ENCODE data around the gene LTBP4.
"Not testable (repeated sequence)": the region's sequence is repeated elsewhere in the genome, so short reads cannot be mapped to it uniquely, and the experiment has no call there.

LTBP4 gene

GRCh38 chr19:40575326-40575725, 25.8 kb upstream of the LTBP4 start:
- DNase-seq (ENCODE audit: low spot score), result no peak

GRCh38 chr19:40576151-40576584, 25.0 kb upstream of the LTBP4 start:
- no peak for DNase-seq (ENCODE audit: low spot score)

GRCh38 chr19:40576585-40577451, 24.4 kb upstream of the LTBP4 start, which contains the start of gene SHKBP1:
Gene SHKBP1, plus strand, starts transcription at chr19:40576873. Its CDS starts 27 bp downstream, at chr19:40576900.
- peak; percentile 93 for DNase-seq (ENCODE audit: low spot score)

GRCh38 chr19:40578442-40578908, 22.7 kb upstream of the LTBP4 start:
- no peak for DNase-seq (ENCODE audit: low spot score)

GRCh38 chr19:40580619-40581018, 20.6 kb upstream of the LTBP4 start:
- DNase-seq (ENCODE audit: low spot score), result no peak

- DNase-seq (ENCODE audit: low spot score), result no peak
These were observed 19.6 kb upstream of the LTBP4 start for GRCh38 chr19:40581531-40581930.

DNA sequence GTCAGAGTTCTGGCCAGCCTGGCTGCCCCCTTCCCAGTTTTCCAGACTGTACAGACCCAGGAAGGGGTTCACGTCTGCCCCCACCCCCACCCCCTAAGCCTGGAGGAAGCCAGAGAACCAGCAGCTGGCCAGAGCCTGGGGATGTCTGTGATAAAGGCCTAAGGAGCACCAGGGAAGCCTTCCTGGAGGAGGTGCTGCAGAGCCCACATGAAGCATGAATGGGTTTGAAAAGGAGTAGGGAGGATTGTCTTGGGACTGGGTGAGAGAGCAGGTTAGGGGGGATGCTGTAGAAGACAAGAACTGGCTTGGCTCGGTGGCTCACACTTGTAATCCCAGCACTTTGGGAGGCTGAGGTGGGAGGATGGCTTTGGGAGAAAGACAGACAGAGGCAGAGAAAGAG, 18.7 kb upstream of the LTBP4 start:
- no peak for DNase-seq (ENCODE audit: low spot score)

- DNase-seq (ENCODE audit: low spot score), result no peak
These were observed 17.9 kb upstream of the LTBP4 start for GRCh38 chr19:40583283-40583682.

- DNase-seq (ENCODE audit: low spot score), result peak; percentile 60
These were observed 17.2 kb upstream of the LTBP4 start for GRCh38 chr19:40584007-40584406.

DNA sequence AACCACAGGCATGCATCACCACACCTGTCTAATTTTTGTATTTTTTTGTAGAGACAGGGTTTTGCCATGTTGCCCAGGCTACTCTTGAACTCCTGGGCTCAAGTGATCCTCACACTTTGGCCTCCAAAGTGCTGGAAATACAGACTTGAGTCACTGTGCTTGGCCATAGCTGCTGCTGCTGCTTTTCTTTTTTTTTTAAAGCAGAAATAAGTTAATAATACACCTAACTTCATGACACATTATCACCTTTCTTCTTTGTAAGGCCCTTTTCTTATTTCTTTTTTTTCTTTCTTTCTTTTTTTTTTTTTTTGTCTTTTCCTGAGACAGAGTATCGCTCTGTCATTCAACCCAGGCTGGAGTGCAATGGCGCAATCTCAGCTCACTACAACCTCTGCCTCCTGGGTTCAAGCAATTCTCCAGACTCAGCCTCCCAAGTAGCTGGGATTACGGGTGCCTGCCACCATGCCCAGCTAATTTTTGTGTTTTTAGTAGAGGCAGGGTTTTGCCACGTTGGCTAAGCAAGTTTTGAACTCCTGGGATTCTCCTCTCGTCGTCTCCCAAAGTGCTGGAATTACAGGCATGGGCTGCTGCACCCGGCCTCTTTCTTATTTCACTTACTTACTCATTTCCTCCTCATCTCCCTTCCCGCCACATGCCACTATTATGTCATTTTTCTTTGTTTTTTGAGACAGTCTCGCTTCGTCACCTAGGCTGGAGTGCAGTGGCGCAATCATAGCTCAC, 15.8 kb upstream of the LTBP4 start:
- DNase-seq (ENCODE audit: low spot score), result peak; percentile 95

- DNase-seq (ENCODE audit: low spot score), result no peak
These were observed 15.2 kb upstream of the LTBP4 start for GRCh38 chr19:40585982-40586422.

DNA sequence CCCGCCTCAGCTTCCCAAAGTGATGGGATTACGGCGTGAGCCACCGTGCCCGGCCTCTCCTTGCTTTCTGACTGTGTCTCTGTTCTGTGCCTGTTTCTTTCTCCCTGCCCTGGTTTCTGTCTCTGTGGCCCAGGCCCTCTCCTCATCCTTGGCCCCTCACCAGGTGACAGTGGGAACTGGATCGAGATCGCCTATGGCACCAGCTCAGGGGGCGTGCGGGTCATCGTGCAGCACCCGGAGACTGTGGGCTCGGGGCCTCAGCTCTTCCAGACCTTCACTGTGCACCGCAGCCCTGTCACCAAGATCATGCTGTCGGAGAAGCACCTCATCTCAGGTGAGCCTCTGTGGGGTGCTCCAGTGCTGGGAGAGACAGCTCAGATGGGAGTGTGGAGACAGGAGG, 14.6 kb upstream of the LTBP4 start:
- DNase-seq (ENCODE audit: low spot score), result no peak

GRCh38 chr19:40588110-40588854, 12.9 kb upstream of the LTBP4 start:
- peak; percentile 42 for DNase-seq (ENCODE audit: low spot score)

DNA sequence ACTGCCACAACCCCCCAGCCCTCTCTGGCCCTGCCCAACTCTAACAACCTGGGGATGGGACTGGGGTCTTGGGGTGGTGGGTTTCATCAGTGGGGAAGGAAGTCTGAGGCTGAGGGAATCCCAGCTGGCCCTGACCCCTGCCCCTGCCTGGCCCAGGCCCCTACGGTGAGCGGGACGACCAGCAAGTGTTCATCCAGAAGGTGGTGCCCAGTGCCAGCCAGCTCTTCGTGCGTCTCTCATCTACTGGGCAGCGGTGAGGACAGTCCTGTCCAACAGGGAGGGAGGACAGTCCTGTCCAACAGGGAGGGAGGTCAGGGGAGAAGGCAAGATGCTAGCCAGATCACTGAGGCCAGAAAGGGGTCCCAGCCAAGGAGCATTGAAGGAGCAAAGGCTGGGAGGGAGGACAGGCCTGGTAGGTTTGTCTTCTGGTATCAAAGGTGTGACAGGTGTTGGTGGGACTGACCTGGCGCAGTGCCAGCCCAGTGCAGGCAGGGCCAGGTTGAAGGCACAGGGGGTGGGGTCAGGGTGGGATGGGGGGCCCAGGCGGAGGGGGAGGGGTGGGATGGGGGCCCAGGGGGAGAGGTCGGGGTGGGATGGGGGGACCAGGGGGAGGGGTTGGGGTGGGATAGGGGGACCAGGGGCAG, 12.1 kb upstream of the LTBP4 start:
- DNase-seq (ENCODE audit: low spot score), result no peak

DNA sequence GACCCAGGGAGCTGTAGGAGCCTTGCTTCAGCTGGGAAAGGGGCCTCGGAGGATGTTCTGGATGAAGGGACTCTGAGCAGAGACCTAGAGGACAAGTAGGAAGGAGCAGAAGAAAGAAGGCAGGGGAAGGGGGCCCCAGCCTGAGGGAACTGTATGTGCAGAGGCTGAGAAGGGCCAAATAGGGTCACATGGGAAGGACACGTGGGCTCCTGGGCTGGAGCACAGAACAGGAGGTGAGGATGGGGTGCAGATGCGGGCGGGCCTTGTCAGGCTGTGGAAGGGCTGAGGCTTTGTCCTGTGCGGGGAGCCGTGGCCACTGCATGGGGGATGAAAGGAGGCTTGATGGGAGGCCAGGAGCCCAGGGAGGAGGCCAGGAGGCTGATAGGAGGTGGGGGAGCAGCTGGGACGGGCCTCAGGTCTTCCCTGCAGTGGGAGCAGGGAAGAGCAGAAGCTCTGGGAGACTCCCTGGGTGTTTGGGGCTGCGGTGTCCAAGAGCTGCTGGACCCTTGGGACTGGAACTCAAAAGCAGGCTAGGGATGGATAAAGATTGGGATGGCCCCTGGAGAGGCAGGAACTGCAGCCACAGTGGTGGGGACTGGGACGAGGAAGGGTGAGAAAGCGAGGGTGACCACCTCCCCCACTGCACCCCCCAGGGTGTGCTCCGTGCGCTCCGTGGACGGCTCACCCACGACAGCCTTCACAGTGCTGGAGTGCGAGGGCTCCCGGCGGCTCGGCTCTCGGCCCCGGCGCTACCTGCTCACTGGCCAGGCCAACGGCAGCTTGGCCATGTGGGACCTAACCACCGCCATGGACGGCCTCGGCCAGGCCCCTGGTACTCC, 11.4 kb upstream of the LTBP4 start:
- DNase-seq (ENCODE audit: low spot score), result no peak

GRCh38 chr19:40590464-40591265, 10.5 kb upstream of the LTBP4 start:
- DNase-seq (ENCODE audit: low spot score), result no peak

DNA sequence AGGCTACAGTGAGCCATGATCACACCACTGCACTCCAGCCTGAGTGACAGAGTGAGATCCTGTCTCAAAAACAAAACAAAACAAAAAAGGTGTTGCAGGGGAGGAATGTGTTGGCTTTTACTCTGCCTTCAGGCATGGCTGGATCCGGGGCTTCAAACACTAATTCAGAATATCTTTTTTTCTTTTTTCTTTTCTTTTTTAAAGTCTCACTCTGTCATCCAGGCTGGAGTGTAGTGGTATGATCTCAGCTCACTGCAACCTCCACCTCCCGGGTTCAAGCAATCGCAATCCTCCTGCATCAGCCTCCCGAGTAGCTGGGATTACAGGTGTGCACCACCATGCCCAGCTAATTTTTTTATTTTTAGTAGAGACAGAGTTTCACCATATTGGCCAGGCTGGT, 9.4 kb upstream of the LTBP4 start:
- not testable (repeated sequence) for DNase-seq (ENCODE audit: low spot score)

DNA sequence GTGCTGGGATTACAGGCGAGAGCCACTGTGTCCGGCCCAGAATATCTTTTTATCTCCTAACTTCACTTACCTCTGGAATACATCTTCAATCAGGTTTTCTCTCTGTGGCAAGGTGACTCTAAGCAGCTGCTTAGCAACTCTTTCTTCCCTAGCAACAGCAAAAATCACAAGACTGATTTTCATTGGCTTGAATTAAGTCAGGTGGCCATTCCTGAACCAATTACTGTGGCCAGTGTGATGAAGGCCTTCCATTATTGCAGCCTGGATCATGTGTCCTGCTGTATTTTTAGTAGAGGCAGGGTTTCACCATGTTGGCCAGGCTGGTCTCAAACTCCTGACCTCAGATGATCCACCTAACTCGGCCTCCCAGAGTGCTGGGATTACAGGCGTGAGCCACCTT, 9.0 kb upstream of the LTBP4 start:
- peak; percentile 74 for DNase-seq (ENCODE audit: low spot score)

- DNase-seq (ENCODE audit: low spot score), result peak; percentile 28
These were observed 6.9 kb upstream of the LTBP4 start for GRCh38 chr19:40594255-40594654.

DNA sequence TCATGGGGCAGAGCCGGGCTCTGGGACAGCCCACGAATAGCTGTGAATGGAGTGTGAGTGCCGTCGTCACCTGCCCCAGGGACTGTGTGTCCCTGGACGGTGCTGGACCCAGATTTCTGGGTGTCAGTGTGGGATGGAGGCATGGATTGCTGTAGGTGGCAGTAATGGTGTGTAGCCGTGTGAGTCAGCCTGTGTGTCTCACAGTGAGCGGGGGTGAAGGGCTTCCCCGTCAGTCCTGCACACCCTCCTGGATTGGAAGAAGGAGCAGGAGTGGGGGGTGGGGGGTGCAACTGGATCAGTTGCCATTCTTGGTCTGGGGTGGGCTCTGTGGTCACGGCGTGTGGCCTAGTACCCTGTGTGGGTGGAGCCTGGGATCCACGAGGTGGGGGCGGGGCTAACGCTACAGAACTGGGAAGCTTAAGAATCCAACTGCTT, 6.5 kb upstream of the LTBP4 start:
- DNase-seq (ENCODE audit: low spot score), result peak; percentile 71

Data from kidney tubule cell (primary cell).